ENCODE data around the gene ZMYM2.

DNA sequence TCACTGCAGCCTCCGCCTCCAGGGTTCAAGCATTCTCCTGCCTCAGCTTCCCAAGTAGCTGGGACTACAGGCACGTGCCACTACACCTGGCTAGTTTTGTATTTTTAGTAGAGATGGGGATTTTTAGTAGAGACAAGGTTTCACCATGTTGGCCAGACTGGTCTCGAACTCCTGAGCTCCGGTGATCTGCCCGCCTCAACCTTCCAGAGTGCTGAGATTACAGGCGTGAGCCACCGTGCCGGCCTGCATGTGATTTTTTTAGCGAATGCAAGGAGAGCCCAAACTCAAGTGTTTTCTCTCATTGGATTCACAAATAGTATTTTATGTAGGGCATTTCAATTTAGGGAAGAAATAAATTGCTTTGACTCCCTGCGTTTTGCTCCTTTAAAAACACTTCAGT lies 4.4 kb downstream of the ZMYM2 start:
- no peak for TF ChIP-seq EP300 (IDR thresholded peaks at IDR 0.05)
- TF ChIP-seq POLR2A (IDR thresholded peaks at IDR 0.05) = no peak
- TF ChIP-seq, protein P1, sequence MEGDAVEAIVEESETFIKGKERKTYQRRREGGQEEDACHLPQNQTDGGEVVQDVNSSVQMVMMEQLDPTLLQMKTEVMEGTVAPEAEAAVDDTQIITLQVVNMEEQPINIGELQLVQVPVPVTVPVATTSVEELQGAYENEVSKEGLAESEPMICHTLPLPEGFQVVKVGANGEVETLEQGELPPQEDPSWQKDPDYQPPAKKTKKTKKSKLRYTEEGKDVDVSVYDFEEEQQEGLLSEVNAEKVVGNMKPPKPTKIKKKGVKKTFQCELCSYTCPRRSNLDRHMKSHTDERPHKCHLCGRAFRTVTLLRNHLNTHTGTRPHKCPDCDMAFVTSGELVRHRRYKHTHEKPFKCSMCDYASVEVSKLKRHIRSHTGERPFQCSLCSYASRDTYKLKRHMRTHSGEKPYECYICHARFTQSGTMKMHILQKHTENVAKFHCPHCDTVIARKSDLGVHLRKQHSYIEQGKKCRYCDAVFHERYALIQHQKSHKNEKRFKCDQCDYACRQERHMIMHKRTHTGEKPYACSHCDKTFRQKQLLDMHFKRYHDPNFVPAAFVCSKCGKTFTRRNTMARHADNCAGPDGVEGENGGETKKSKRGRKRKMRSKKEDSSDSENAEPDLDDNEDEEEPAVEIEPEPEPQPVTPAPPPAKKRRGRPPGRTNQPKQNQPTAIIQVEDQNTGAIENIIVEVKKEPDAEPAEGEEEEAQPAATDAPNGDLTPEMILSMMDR (IDR thresholded peaks at IDR 0.05) = no peak
